PC-9 (cell line): ENCODE measurements around the gene OPTN. TPM values are rescaled to one million over a fixed set of nuclear protein-coding genes. Genes with fewer than 3 reads are reported as not detected.

Source experiments
- BruUV-seq: library from RNA; stranded (reverse); fragments of 400-500 nt; replicated peaks from 2 replicates; lab custom pipeline; 2021; lab: Mats Ljungman, UMichigan
- CTCF ChIA-PET: fragments of 300-600 bp; sonication (Branson Sonifier 250); formaldehyde crosslinking; loops from one replicate; lab custom pipeline; 2022; ENCODE audit warnings: antibody characterized with exemption; lab: Charles Lee
- POLR2A ChIA-PET: fragments of 300-600 bp; sonication (Branson Sonifier 250); formaldehyde crosslinking; loops from one replicate; lab custom pipeline; 2022; ENCODE audit warnings: antibody characterized with exemption; ENCODE audit not compliant: unreplicated experiment; lab: Charles Lee
- DNase-seq, 2 experiments: peaks; one replicate each; pipeline versions ENCODE4 v3.0.0 to v3.0.0-alpha.2; 2015 to 2022; ENCODE audit warnings: mixed read lengths in 1 of 2
- H2AFZ ChIP-seq: fragments of 200-600 bp; sonication (generic); 2 replicates; pipeline ENCODE4 v1.8.1; 2017; ENCODE audit warnings: antibody characterized with exemption
- H3F3A ChIP-seq: fragments of 200-600 bp; sonication (generic); 2 replicates; pipeline ENCODE4 v1.8.1; 2017; ENCODE audit warnings: antibody characterized with exemption, mild to moderate bottlenecking, low read depth; ENCODE audit not compliant: insufficient read depth
- H3K27ac ChIP-seq: fragments of 200-600 bp; sonication (generic); 2 replicates; pipeline ENCODE4 v1.6.1; 2016; ENCODE audit warnings: mixed run types
- H3K27me3 ChIP-seq: fragments of 200-600 bp; sonication (generic); 2 replicates; pipeline ENCODE4 v1.6.1; 2016; ENCODE audit warnings: low read depth, mixed run types; ENCODE audit not compliant: insufficient read depth
- H3K36me3 ChIP-seq: fragments of 200-600 bp; sonication (generic); 2 replicates; pipeline ENCODE4 v1.6.1; 2016; ENCODE audit warnings: low read depth, mixed run types
- H3K4me1 ChIP-seq: fragments of 200-600 bp; sonication (generic); replicated peaks from 2 replicates; pipeline ENCODE4 v1.6.1; 2016; ENCODE audit warnings: mixed run types; ENCODE audit not compliant: insufficient read depth
- H3K4me2 ChIP-seq: fragments of 200-600 bp; sonication (generic); 2 replicates; pipeline ENCODE4 v1.6.1; 2017; ENCODE audit warnings: mixed run types
- H3K4me3 ChIP-seq: fragments of 200-600 bp; sonication (generic); 2 replicates; pipeline ENCODE4 v1.6.1; 2016; ENCODE audit warnings: mixed run types
- H3K79me2 ChIP-seq: fragments of 200-600 bp; sonication (generic); 2 replicates; pipeline ENCODE4 v1.6.1; 2017; ENCODE audit warnings: low read depth, mixed run types
- H3K9me2 ChIP-seq: fragments of 200-600 bp; sonication (generic); 2 replicates; pipeline ENCODE4 v1.8.1; 2017; ENCODE audit warnings: mild to moderate bottlenecking; ENCODE audit not compliant: insufficient read depth
- H3K9me3 ChIP-seq: fragments of 200-600 bp; sonication (generic); 2 replicates; pipeline ENCODE4 v1.8.1; 2016; ENCODE audit warnings: low read depth; ENCODE audit not compliant: insufficient read depth
- H4K20me1 ChIP-seq: fragments of 200-600 bp; sonication (generic); 2 replicates; pipeline ENCODE4 v1.8.1; 2017; ENCODE audit not compliant: insufficient read depth
- EZH2 ChIP-seq: fragments of 200-600 bp; sonication (generic); IDR thresholded peaks from 2 replicates; pipeline ENCODE4 v1.8.0; 2017; ENCODE audit warnings: antibody characterized with exemption, low read depth
- intact Hi-C: fragments of 100-400 bp; cut with micrococcal nuclease; formaldehyde crosslinking; loops from one replicate; pipeline ENCODE4 v1.10.0; 2022; ENCODE audit not compliant: unreplicated experiment
- total RNA-seq: library from RNA; stranded (reverse); gene quantifications from 2 replicates; pipeline ENCODE4 v1.2.3, GENCODE V29; 2021
- TF ChIP-seq, protein P1 (sequence below): fragments of 200-600 bp; sonication (generic); conservative IDR thresholded peaks from 2 replicates; pipeline ENCODE4 v1.6.1; 2017; ENCODE audit warnings: mixed run types, antibody characterized with exemption, mild to moderate bottlenecking, moderate library complexity

Gene OPTN
- total RNA-seq, 1 experiment from 2014 or later, result 26.6 TPM

DNA sequence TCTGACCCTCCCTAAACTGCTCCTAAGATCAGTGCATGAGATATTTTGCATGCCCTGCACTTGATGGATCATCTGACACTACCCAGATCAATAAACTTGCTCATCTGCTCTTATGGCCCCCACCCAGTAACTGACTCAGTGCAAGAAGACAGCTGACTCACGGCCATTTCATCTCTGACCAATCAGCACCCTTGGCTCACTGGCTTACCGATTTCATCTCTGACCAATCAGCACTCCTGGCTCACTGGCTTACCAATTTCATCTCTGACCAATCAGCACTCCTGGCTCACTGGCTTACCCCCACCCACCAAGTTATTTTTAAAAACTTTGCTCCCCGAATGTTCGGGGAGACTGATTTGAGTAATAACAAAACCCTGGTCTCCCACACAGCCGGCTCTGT, 37.2 kb upstream of the OPTN start:
- Histone ChIP-seq H3K9me3 (no peaks in the 10 kb centered on the region), H3K4me3 (no peak overlapping the region), H3F3A (no peaks in the 10 kb centered on the region), H3K79me2 (no peaks in the 10 kb centered on the region), H2AFZ (no peak overlapping the region), H3K27me3 (peaks cover 29% of the 10 kb centered on the region), H3K27ac (no peak overlapping the region), H3K9me2 (no peaks in the 10 kb centered on the region), H3K36me3 (no peaks in the 10 kb centered on the region), H3K4me1 (no peaks in the 10 kb centered on the region), H4K20me1 (no peaks in the 10 kb centered on the region), H3K4me2 (no peak overlapping the region)
- no TSS peak for BruUV-seq
- intact Hi-C loops, result no loop called here
- no peak for DNase-seq
- TF ChIP-seq EZH2, result no peak
- TF ChIP-seq, protein P1, sequence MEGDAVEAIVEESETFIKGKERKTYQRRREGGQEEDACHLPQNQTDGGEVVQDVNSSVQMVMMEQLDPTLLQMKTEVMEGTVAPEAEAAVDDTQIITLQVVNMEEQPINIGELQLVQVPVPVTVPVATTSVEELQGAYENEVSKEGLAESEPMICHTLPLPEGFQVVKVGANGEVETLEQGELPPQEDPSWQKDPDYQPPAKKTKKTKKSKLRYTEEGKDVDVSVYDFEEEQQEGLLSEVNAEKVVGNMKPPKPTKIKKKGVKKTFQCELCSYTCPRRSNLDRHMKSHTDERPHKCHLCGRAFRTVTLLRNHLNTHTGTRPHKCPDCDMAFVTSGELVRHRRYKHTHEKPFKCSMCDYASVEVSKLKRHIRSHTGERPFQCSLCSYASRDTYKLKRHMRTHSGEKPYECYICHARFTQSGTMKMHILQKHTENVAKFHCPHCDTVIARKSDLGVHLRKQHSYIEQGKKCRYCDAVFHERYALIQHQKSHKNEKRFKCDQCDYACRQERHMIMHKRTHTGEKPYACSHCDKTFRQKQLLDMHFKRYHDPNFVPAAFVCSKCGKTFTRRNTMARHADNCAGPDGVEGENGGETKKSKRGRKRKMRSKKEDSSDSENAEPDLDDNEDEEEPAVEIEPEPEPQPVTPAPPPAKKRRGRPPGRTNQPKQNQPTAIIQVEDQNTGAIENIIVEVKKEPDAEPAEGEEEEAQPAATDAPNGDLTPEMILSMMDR, result no peak
- ChIA-PET POLR2A (no interaction called here), CTCF (no interaction called here)

DNA sequence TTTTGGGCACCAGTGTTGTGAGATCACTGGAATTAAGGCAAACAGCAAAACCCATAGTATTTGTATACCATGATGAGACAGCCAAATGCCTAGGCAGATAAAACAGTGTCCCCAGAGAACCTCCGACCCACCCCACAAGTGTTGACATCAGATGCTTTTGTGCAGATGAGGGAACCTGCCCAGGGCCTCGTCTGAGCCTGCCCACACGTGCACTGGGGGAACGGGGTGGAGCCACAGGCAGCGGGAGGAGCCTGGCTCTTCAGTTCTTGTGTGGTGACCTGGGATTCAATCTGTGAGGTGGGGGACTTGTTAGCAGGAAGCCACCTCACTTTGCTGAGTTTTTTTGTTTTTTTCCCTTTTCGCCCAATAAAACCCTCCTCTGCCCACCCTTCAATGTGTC, 33.4 kb upstream of the OPTN start:
- no peak for DNase-seq
- no peaks in the 10 kb centered on the region for H3K79me2 ChIP-seq
- H3K4me1 ChIP-seq, result no peaks in the 10 kb centered on the region
- H3F3A ChIP-seq, result no peaks in the 10 kb centered on the region
- no peaks in the 10 kb centered on the region for H4K20me1 ChIP-seq
- no TSS peak for BruUV-seq
- H2AFZ ChIP-seq, result no peak overlapping the region
- no peak overlapping the region for H3K4me3 ChIP-seq
- TF ChIP-seq, protein P1, result no peak
- no peak for TF ChIP-seq EZH2
- H3K4me2 ChIP-seq, result no peak overlapping the region
- peaks cover 22% of the 10 kb centered on the region for H3K27me3 ChIP-seq
- no peaks in the 10 kb centered on the region for H3K9me3 ChIP-seq
- intact Hi-C loops, result no loop called here
- H3K36me3 ChIP-seq, result no peaks in the 10 kb centered on the region
- H3K27ac ChIP-seq, result no peak overlapping the region
- no peaks in the 10 kb centered on the region for H3K9me2 ChIP-seq
- ChIA-PET POLR2A (no interaction called here), CTCF (no interaction called here)

DNA sequence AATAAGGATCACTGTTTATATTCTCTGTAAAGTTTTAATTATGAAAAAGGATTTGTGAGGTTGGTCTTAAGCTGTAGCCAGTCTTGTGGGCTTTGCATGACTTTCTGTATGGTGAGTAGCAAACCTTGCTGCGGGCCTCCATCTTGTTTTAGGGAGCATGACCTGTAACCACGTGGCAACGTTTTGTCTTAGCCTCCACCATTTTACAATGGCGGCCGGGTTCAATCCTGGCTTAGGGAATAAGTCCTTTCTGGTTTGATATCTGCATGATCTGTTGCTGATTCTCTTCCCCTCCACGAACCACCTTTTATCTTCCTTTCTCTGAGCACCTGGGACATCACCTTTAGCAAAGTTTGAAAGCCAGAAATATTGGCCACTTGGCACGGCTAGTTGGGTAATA, 32.5 kb upstream of the OPTN start:
- peaks cover 18% of the 10 kb centered on the region for H3K27me3 ChIP-seq
- H3K9me3 ChIP-seq, result no peaks in the 10 kb centered on the region

More for the DNA sequence above, 32.5 kb upstream of the OPTN start:
- no peak overlapping the region for H2AFZ ChIP-seq
- no peak overlapping the region for H3K27ac ChIP-seq
- no peak overlapping the region for H3K4me3 ChIP-seq
- H3K9me2 ChIP-seq, result no peaks in the 10 kb centered on the region
- BruUV-seq, result no TSS peak
- no peaks in the 10 kb centered on the region for H3K36me3 ChIP-seq
- ChIA-PET CTCF (no interaction called here), POLR2A (no interaction called here)
- no peaks in the 10 kb centered on the region for H3F3A ChIP-seq
- no peak for DNase-seq
- no peaks in the 10 kb centered on the region for H3K4me1 ChIP-seq
- intact Hi-C loops, result no loop called here
- TF ChIP-seq EZH2, result no peak
- TF ChIP-seq, protein P1, result no peak
- no peak overlapping the region for H3K4me2 ChIP-seq
- H3K79me2 ChIP-seq, result no peaks in the 10 kb centered on the region
- H4K20me1 ChIP-seq, result no peaks in the 10 kb centered on the region
